RPMI7951 (cell line): Measurements from ENCODE around the gene AHSG. TPM values are rescaled to one million over a fixed set of nuclear protein-coding genes. Genes with fewer than 3 reads are reported as not detected.
A peak's percentile ranks its signal among the peaks of the same experiment; 100 is the strongest.

Source experiments
- DNase-seq: peaks from one replicate; pipeline ENCODE4 v3.0.0-alpha.2; 2012; ENCODE audit warnings: low read depth
- total RNA-seq: library from RNA; depleted of rRNA; stranded (reverse); fragments of >200 nt; shearing (Covaris generic); gene quantifications from 2 replicates; pipeline ENCODE4 v1.2.3, GENCODE V29; 2014

Gene AHSG
- total RNA-seq, 1 experiment from 2014 or later, result not detected

DNA sequence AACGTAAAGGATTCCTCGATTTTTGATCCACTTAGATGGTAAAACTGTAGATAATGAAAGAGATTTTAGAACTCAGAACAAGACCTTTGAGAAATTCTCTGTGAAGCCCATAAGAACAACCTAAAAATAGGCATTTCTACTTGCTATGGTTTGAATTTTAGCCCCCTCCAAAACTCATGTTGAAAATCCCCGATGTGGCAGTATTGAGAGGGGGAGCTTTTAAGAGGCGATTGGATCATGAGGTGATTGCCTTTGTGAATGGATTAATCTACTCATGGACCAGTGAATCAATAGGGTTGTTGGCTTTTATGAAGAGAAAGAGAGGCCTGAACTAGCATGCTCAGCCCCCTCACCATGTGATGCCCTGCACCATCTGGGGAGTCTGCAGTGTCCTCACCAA lies 20.2 kb upstream of the AHSG start:
- DNase-seq, result no peak

- no peak for DNase-seq
Observed at GRCh38 chr3:186593862-186594261, 19.0 kb upstream of the AHSG start.

GRCh38 chr3:186594591-186595113 lies 18.2 kb upstream of the AHSG start:
- DNase-seq, result no peak

GRCh38 chr3:186596568-186597287 lies 16.1 kb upstream of the AHSG start:
- DNase-seq, result no peak

- no peak for DNase-seq
Observed at GRCh38 chr3:186598108-186598784, 14.6 kb upstream of the AHSG start.

GRCh38 chr3:186598794-186599141 lies 14.1 kb upstream of the AHSG start:
- no peak for DNase-seq

DNA sequence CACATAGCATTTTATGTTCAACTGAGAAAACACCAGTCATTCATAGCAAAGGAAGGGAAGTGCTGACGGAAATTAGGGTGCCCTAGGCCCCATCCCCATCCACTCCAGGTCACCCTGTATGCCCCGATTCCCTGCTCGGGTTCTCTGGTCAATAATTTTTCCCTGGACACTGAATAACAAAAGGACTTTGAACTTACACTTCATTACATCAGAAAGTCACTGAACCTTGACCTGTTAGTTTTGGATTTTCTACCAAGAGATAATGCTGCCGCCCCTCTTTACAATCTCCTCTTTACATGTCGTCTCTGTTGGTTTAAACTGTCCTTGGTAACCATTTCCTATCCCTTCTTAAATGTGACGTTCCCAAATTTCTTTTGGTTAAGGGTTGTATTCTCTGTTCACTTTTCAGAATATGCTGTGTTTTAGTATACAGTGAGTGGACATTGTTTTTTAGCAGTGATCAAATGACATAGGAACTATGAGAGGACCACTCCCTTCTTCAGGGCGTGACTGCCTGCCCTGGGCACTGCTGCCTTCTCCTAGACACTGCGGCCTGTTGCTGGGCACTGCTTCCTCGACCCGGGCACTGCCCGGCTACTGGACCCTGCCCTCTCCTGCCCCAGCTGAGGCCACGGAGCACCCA lies 13.6 kb upstream of the AHSG start:
- DNase-seq, result no peak

GRCh38 chr3:186599785-186600166 lies 13.1 kb upstream of the AHSG start:
- DNase-seq, result no peak

- DNase-seq, result no peak
Observed at GRCh38 chr3:186600896-186601295, 12.0 kb upstream of the AHSG start.

DNA sequence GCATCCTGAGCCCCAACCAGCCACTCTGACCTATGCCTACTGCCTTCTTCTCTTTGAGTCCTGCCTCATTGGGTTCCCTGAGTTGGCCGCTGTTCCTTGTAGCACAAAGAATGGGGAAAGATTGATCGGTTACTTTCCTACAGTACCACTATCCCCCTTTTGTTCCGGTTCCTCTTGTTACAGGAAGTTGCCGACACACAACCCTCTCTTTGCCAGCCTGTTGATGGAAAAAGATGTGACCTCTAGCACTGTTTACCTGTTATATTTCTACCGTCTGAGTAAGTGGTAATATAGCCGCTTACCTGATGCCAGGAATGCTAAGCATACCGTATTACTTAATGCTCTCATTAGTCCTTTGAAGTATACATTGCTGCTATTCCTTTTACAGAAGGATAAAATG lies 9.7 kb upstream of the AHSG start:
- DNase-seq, result no peak

GRCh38 chr3:186605078-186605477 lies 7.8 kb upstream of the AHSG start:
- DNase-seq, result no peak

GRCh38 chr3:186605561-186606545 lies 7.0 kb upstream of the AHSG start:
- no peak for DNase-seq

GRCh38 chr3:186608624-186609215 lies 4.1 kb upstream of the AHSG start:
- no peak for DNase-seq

DNA sequence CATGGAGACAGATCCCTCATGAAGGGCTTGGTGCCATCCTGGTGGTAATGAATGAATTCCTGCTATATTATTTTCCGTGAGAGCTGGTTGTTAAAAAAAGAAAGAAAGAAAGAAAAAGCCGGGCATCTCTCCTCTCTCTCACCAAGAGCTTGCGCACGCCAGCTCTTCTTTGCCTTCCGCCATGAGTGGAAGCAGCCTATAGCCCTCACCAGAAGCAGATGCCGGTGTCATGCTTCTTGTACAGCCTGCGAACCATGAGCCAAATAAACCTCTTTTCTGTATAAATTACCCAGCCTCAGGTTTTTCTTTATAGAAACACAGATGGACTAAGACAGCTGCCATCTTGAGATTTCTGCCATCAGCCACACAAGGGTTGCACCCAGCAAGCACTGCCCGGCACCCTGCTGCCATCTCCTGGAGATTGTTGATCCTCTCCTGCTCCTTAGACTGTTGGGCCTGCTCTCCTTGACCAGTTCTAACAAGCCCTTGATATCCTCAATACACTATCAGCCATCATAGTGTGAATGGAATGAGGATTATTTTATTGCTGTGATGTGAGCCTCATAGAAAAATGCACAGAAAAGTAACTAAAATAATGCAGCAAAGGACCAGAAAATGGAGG lies 3.5 kb upstream of the AHSG start:
- DNase-seq, result peak; percentile 34

DNA sequence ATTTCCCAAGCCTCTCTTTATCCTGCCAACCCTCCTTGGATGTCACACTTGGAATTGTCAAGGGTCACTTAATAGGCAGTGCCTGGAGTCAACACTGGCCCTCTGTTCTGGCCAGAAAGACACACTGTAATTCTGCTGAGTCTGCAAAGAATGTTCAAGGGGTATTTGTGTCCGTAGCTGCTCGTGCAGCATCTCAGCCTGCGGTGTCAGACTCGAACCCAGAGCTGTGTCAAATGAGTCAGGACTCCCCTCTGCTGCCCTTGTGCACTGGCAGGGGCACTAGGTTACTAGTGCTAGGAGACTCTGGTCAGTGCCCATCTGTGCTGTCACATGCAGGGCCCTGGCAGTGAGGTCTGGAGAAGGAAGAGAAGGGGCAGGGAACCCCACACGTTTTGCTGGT lies 795 bp upstream of the AHSG start:
- DNase-seq, result no peak

DNA sequence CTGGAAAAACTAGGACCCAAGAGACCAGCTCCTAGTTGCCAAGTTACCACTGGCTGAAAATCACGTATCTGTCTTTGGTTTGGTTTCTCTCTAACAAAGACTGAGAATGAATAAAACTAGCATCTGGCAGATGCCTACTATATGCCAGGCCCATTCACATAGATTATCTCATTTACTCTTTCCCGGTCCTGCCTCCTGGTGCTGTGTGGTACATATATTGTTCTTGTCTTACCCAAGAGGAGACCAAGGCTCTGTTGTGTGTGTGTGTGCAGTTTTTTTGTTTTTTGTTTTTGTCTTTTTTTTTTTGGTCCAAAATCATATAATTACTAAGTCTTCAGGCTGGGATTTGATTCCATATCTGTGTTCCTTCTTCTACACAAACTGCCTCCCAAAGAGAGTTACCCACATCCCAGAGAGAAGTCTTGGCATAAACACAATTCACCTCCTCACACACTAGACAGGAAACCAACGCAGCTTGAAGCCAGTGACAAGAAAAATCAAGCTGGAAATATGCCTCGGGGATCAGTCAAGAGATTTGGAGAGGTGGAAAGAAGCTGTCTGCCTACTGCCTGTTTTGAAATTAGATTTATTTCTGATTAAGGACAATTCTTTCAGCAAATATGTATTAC lies 891 bp downstream of the AHSG start:
- no peak for DNase-seq

- DNase-seq, result no peak
Observed at GRCh38 chr3:186614266-186614596, 1.4 kb downstream of the AHSG start.

DNA sequence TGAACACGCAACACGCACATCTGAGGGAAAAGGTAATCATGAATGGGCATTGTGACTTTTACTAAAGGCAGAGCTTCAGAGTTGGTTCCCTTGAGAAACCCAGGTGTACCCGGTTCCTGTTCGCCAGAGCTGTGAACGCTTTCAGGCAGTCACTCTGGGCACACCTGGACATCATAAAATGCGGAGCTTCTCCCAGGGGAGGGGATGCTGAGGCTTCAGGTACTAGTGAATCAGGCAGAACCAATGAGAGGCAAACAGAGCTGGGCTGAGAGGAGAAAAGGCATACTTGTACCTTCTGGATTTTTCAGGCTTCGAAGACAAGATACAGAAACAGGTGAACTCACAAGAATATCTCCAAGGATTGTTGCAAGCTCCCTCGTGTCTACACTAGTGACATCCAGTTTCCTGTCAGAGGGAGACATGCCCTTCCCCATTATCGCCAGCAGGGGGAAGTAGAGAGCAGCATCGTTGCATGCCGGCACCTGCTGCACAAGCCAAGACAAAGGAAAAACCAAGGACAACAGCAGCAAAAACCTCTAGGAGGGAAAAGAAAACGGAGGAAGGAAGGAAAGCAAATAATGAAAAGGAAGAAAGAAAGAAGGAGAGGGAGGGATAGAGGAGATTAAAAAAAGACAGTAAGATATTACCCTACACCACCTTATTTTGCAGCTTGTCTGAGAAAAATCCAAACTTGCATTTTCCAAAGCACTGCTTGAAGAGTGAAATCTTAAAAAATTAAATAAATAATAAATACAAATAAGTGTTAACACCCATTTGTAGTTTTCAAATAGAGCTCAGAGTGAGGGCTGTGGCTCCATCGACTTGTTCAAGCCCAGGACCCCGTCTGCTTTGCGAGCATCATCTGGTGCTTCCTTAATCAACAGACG lies 2.0 kb downstream of the AHSG start:
- DNase-seq, result peak; percentile 63

DNA sequence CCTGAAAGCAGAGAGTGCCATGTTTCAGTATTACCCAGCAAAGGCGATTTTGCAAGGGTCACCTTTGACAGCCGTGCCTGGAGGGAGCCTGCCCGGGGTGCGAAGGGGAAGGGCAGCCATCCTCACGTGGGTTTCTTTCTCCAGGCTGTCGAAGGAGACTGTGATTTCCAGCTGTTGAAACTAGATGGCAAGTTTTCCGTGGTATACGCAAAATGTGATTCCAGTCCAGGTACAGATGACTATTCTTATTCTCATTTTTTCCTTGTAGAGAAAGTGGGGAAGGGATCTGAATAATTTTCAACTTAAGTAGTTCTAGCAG lies 3.4 kb downstream of the AHSG start:
- no peak for DNase-seq
